ENCODE measurements around the gene DICER1.
"Not testable (repeated sequence)": the region's sequence is repeated elsewhere in the genome, so short reads cannot be mapped to it uniquely, and the experiment has no call there.

Gene DICER1

GRCh38 chr14:95144849-95145248, 12.5 kb downstream of the DICER1 start:
- no peak for DNase-seq

GRCh38 chr14:95143808-95144620, 13.3 kb downstream of the DICER1 start:
- DNase-seq, result peak; percentile 32

- no peak for DNase-seq
Observed at GRCh38 chr14:95142208-95142607, 15.1 kb downstream of the DICER1 start.

- DNase-seq, result no peak
Observed at GRCh38 chr14:95141684-95142083, 15.6 kb downstream of the DICER1 start.

GRCh38 chr14:95140060-95140858, 17.1 kb downstream of the DICER1 start:
- DNase-seq, result no peak

- DNase-seq, result no peak
Observed at GRCh38 chr14:95138876-95139275, 18.5 kb downstream of the DICER1 start.

GRCh38 chr14:95138455-95138854, 18.9 kb downstream of the DICER1 start:
- DNase-seq, result not testable (repeated sequence)

- no peak for DNase-seq
Observed at GRCh38 chr14:95137804-95138167, 19.5 kb downstream of the DICER1 start.

- DNase-seq, result no peak
Observed at GRCh38 chr14:95137164-95137803, 20.0 kb downstream of the DICER1 start.

GRCh38 chr14:95136631-95137030, 20.7 kb downstream of the DICER1 start:
- DNase-seq, result no peak

GRCh38 chr14:95134304-95134933, 22.9 kb downstream of the DICER1 start:
- no peak for DNase-seq

- no peak for DNase-seq
Observed at GRCh38 chr14:95133282-95133681, 24.0 kb downstream of the DICER1 start.

GRCh38 chr14:95132760-95133159, 24.6 kb downstream of the DICER1 start:
- no peak for DNase-seq

- no peak for DNase-seq
Observed at GRCh38 chr14:95130549-95130948, 26.8 kb downstream of the DICER1 start.

GRCh38 chr14:95128140-95128539, 29.2 kb downstream of the DICER1 start:
- peak; percentile 30 for DNase-seq

GRCh38 chr14:95127531-95127911, 29.8 kb downstream of the DICER1 start:
- no peak for DNase-seq

- DNase-seq, result no peak
Observed at GRCh38 chr14:95126906-95127530, 30.3 kb downstream of the DICER1 start.

- DNase-seq, result no peak
Observed at GRCh38 chr14:95125915-95126314, 31.4 kb downstream of the DICER1 start.

- no peak for DNase-seq
Observed at GRCh38 chr14:95125221-95125620, 32.1 kb downstream of the DICER1 start.

GRCh38 chr14:95123891-95124579, 33.3 kb downstream of the DICER1 start:
- no peak for DNase-seq

- DNase-seq, result no peak
Observed at GRCh38 chr14:95122621-95122945, 34.7 kb downstream of the DICER1 start.

- no peak for DNase-seq
Observed at GRCh38 chr14:95121911-95122620, 35.3 kb downstream of the DICER1 start.
